Esophagus squamous epithelium (tissue), 4 donors: Measurements from ENCODE around the gene RNF115.
"Not testable (repeated sequence)": the region's sequence is repeated elsewhere in the genome, so short reads cannot be mapped to it uniquely, and the experiment has no call there.

Experiments
- POLR2A ChIP-seq, 4 donors: fragments of 450-650 bp; IDR thresholded peaks; one replicate each; pipeline ENCODE4 v1.6.1; 2017; ENCODE audit warnings: antibody characterized with exemption in 4 of 4, mild to moderate bottlenecking in 4 of 4, moderate library complexity in 3 of 4
- TF ChIP-seq, protein P1 (sequence below), 6 experiments: fragments of 450-650 bp in 4 of 6; fragments of 200-600 bp in 2 of 6; sonication (generic) in 2 of 6; IDR thresholded peaks; one replicate each; pipeline ENCODE4 v1.5.1; 2016 to 2019; ENCODE audit warnings: antibody characterized with exemption in 6 of 6, mild to moderate bottlenecking in 4 of 6, moderate library complexity in 4 of 6

DNA sequence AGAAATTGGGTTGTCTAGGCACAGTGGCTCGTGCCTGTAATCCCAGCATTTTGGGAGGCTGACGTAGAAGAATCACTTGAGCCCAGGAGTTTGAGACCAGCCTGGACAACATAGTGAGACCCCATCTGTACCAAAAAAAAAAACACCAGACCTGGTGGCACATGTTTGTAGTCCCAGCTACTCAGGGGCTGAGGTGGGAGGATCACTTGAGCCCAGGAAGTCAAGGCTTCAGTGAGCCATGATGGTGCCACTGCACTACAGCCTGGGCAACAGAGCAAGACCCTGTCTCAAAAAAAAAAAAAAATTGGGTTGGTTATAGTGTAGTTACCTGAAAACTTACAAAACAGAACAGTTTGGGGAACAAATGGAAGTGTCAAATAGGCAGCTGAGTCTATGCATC lies 6.9 kb upstream of the RNF115 start:
- TF ChIP-seq, protein P1, sequence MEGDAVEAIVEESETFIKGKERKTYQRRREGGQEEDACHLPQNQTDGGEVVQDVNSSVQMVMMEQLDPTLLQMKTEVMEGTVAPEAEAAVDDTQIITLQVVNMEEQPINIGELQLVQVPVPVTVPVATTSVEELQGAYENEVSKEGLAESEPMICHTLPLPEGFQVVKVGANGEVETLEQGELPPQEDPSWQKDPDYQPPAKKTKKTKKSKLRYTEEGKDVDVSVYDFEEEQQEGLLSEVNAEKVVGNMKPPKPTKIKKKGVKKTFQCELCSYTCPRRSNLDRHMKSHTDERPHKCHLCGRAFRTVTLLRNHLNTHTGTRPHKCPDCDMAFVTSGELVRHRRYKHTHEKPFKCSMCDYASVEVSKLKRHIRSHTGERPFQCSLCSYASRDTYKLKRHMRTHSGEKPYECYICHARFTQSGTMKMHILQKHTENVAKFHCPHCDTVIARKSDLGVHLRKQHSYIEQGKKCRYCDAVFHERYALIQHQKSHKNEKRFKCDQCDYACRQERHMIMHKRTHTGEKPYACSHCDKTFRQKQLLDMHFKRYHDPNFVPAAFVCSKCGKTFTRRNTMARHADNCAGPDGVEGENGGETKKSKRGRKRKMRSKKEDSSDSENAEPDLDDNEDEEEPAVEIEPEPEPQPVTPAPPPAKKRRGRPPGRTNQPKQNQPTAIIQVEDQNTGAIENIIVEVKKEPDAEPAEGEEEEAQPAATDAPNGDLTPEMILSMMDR (IDR thresholded peaks at IDR 0.05), result not testable (repeated sequence)
- not testable (repeated sequence) for TF ChIP-seq POLR2A (IDR thresholded peaks at IDR 0.05)
